ENCODE data around the gene EFEMP2. TPM values are rescaled to one million over a fixed set of nuclear protein-coding genes. Genes with fewer than 3 reads are reported as not detected.

Gene EFEMP2
- total and polyA plus RNA-seq, 10 of the 15 experiments (the other 5 are each of a cell fraction or from before 2014, with no cell fraction given) = 0.24 to 13.2 (median 1.3) TPM; not detected in 1

- no peak for TF ChIP-seq MYC (IDR thresholded peaks at IDR 0.05; ENCODE audit: insufficient read depth, insufficient read length, insufficient replicate concordance, low read length, severe bottlenecking)
- TF ChIP-seq MYB (IDR thresholded peaks at IDR 0.05; ENCODE audit: borderline replicate concordance, low read depth, low read length) = no peak
- TF ChIP-seq RB1 (IDR thresholded peaks at IDR 0.05; ENCODE audit: borderline replicate concordance) = no peak
- no peak for TF ChIP-seq RFX5 (IDR thresholded peaks at IDR 0.05; ENCODE audit: low read depth, low read length)
- TF ChIP-seq POLR2A (IDR thresholded peaks at IDR 0.05; ENCODE audit: low read depth, low read length) = peak; percentile 82
- no peak for TF ChIP-seq SIN3A (IDR thresholded peaks at IDR 0.05; ENCODE audit: low read depth, low read length)
- TF ChIP-seq SMC3 (IDR thresholded peaks at IDR 0.05; ENCODE audit: borderline replicate concordance, low read length) = no peak
- TF ChIP-seq POLR2AphosphoS5 (IDR thresholded peaks at IDR 0.05; ENCODE audit: low read length) = 0 out of 2 replicates have a peak, but pooled peaks have one; percentile 25
- TF ChIP-seq SIX5 (IDR thresholded peaks at IDR 0.05; ENCODE audit: low read depth, low read length, severe bottlenecking) = peak; percentile 80
- no peak for TF ChIP-seq RAD21 (IDR thresholded peaks at IDR 0.05; ENCODE audit: insufficient read depth, low read depth, low read length)
- TF ChIP-seq HCFC1 (IDR thresholded peaks at IDR 0.05; ENCODE audit: low read length) = peak; percentile 75
- TF ChIP-seq ATF2 (IDR thresholded peaks at IDR 0.05; ENCODE audit: low read length) = no peak
- no peak for TF ChIP-seq CTCF (IDR thresholded peaks at IDR 0.05 in 2 of 3, conservative IDR thresholded peaks at IDR 0.05 in 1 of 3; ENCODE audit: control insufficient read depth in 2 of 3, extremely low read depth in 1 of 3, insufficient read depth in 1 of 3, low read depth in 3 of 3, low read length in 3 of 3)
- TF ChIP-seq SMAD5 (IDR thresholded peaks at IDR 0.05; ENCODE audit: low read depth) = peak; percentile 58; the same call in 1 of the 2 replicates
- Histone ChIP-seq H4K20me1 (ENCODE audit: control insufficient read depth, insufficient read depth) (no peaks in the 10 kb centered on the region), H3K4me2 (ENCODE audit: control insufficient read depth, insufficient read depth) (no peak overlapping the region), H3K79me2 (ENCODE audit: control insufficient read depth, insufficient read depth, low read length) (no peaks in the 10 kb centered on the region; the same call in 1 of the 2 replicates), H3K27ac (ENCODE audit: control insufficient read depth, insufficient read depth) (no peak overlapping the region), H3K27me3 (replicated peaks in 1 of 2; ENCODE audit: control insufficient read depth in 2 of 2, insufficient read depth in 2 of 2, low read length in 1 of 2) (no peaks in the 10 kb centered on the region), H3K9me3 (replicated peaks; ENCODE audit: control insufficient read depth, insufficient read depth, low read length) (no peaks in the 10 kb centered on the region), H3K36me3 (ENCODE audit: control insufficient read depth in 2 of 2, insufficient read depth in 2 of 2, low read length in 1 of 2) (peaks cover 17 to 33% of the 10 kb centered on the region in 2 experiments), H3K4me1 (ENCODE audit: control insufficient read depth, insufficient read depth, low read length) (peaks cover 7% of the 10 kb centered on the region), H3K4me3 (no peak overlapping the region), H3K9ac (ENCODE audit: control insufficient read depth, insufficient read depth, low read length) (no peak overlapping the region), H2AFZ (ENCODE audit: control insufficient read depth, low read depth, low read length) (no peak overlapping the region)
- no TSS peak for BruUV-seq (replicated peaks)
- ChIA-PET SMC1A (ENCODE audit: uncharacterized antibody, unreplicated experiment) (interaction anchor here (0.6 to 2.3 kb wide), 2 partner anchors 8 to 20 kb away, joined by 3 to 7 read pairs; partner anchors contain the start of genes FIBP and MUS81), POLR2A (interaction anchor here (0.6 to 4.5 kb wide), 4 partner anchors 7 to 1240 kb away, joined by 3 to 44 read pairs (median 3); partner anchors contain the start of genes CCDC85B, MUS81 and SNX32), CTCF (interaction anchor here (1.2 to 4.5 kb wide), 2 partner anchors 8 to 120 kb away, joined by 6 to 41 read pairs; partner anchors contain the start of genes CFL1 and MUS81), RAD21 (ENCODE audit: unreplicated experiment) (no interaction called here)
- ATAC-seq = peak; percentile 20; the same call in 1 of the 3 replicates
- in situ Hi-C loops (cut with MboI) (loop anchor here (25.0 kb wide), 1 partner anchor 1631 kb away; the partner anchor contains the start of genes DNAJC4, FKBP2, NUDT22 and PPP1R14B), intact Hi-C loops (cut with micrococcal nuclease; ENCODE audit: unreplicated experiment) (no loop called here)
- FAIRE-seq = no peak
- DNase-seq (ENCODE audit: low read depth, low spot score) = no peak
- 67% methylated on average over 19 of the region's 19 CpGs for WGBS (ENCODE audit: insufficient coverage, insufficient replicate concordance, low lambda C conversion rate, missing lambda C conversion rate)
Observed at GRCh38 chr11:65868076-65868667, 4.4 kb downstream of the EFEMP2 start.

Measured in GM12878 (cell line).